ENCODE data around the gene IL12B.
"Not testable (repeated sequence)": the region's sequence is repeated elsewhere in the genome, so short reads cannot be mapped to it uniquely, and the experiment has no call there.

The IL12B gene

GRCh38 chr5:159332800-159333544, 2.7 kb upstream of the IL12B start:
- no peak for DNase-seq (ENCODE audit: low read depth)

GRCh38 chr5:159331093-159331973, 1.0 kb upstream of the IL12B start:
- DNase-seq (ENCODE audit: low read depth): peak; percentile 59

GRCh38 chr5:159324986-159325385, 5.3 kb downstream of the IL12B start:
- no peak for DNase-seq (ENCODE audit: low read depth)

GRCh38 chr5:159324102-159324755, 6.1 kb downstream of the IL12B start:
- DNase-seq (ENCODE audit: low read depth): no peak

GRCh38 chr5:159322180-159322579, 8.1 kb downstream of the IL12B start:
- DNase-seq (ENCODE audit: low read depth): no peak

- no peak for DNase-seq (ENCODE audit: low read depth)
Measured at GRCh38 chr5:159319832-159320231, 10.5 kb downstream of the IL12B start.

GRCh38 chr5:159319363-159319762, 10.9 kb downstream of the IL12B start:
- DNase-seq (ENCODE audit: low read depth): no peak

GRCh38 chr5:159318448-159318847, 11.8 kb downstream of the IL12B start:
- DNase-seq (ENCODE audit: low read depth): no peak

- no peak for DNase-seq (ENCODE audit: low read depth)
Measured at GRCh38 chr5:159317849-159318248, 12.4 kb downstream of the IL12B start.

- DNase-seq (ENCODE audit: low read depth): peak; percentile 19
Measured at GRCh38 chr5:159316519-159317383, 13.5 kb downstream of the IL12B start.

- no peak for DNase-seq (ENCODE audit: low read depth)
Measured at GRCh38 chr5:159313197-159313596, 17.1 kb downstream of the IL12B start.

- no peak for DNase-seq (ENCODE audit: low read depth)
Measured at GRCh38 chr5:159311063-159311462, 19.2 kb downstream of the IL12B start.

- DNase-seq (ENCODE audit: low read depth): no peak
Measured at GRCh38 chr5:159310511-159310910, 19.8 kb downstream of the IL12B start.

- no peak for DNase-seq (ENCODE audit: low read depth)
Measured at GRCh38 chr5:159309689-159310433, 20.4 kb downstream of the IL12B start.

- no peak for DNase-seq (ENCODE audit: low read depth)
Measured at GRCh38 chr5:159304961-159305595, 25.2 kb downstream of the IL12B start.

GRCh38 chr5:159303286-159303685, 27.0 kb downstream of the IL12B start:
- DNase-seq (ENCODE audit: low read depth): no peak

- not testable (repeated sequence) for DNase-seq (ENCODE audit: low read depth)
Measured at GRCh38 chr5:159301929-159302860, 28.1 kb downstream of the IL12B start.

- DNase-seq (ENCODE audit: low read depth): no peak
Measured at GRCh38 chr5:159301466-159301865, 28.8 kb downstream of the IL12B start.

- not testable (repeated sequence) for DNase-seq (ENCODE audit: low read depth)
Measured at GRCh38 chr5:159297300-159297699, 33.0 kb downstream of the IL12B start.
